T-helper 22 cell (primary cell): Measurements from ENCODE around the gene PPFIA2.

Source experiments
- DNase-seq: peaks from one replicate; pipeline ENCODE4 v3.0.0-alpha.2; 2020; ENCODE audit warnings: low read depth

The PPFIA2 gene

GRCh38 chr12:81450920-81451739 is 308.0 kb downstream of the PPFIA2 start:
- DNase-seq: no peak

- DNase-seq: no peak
Measured at GRCh38 chr12:81441629-81442028, 317.5 kb downstream of the PPFIA2 start.

GRCh38 chr12:81440001-81440400 is 319.1 kb downstream of the PPFIA2 start:
- DNase-seq: no peak

- no peak for DNase-seq
Measured at GRCh38 chr12:81439344-81439743, 319.8 kb downstream of the PPFIA2 start.

GRCh38 chr12:81417056-81417455 is 342.1 kb downstream of the PPFIA2 start:
- DNase-seq: no peak

GRCh38 chr12:81416571-81416970 is 342.6 kb downstream of the PPFIA2 start:
- no peak for DNase-seq

- DNase-seq: no peak
Measured at GRCh38 chr12:81414441-81414840, 344.7 kb downstream of the PPFIA2 start.

GRCh38 chr12:81412940-81413339 is 346.2 kb downstream of the PPFIA2 start:
- DNase-seq: no peak

- DNase-seq: no peak
Measured at GRCh38 chr12:81403348-81403747, 355.8 kb downstream of the PPFIA2 start.

- DNase-seq: no peak
Measured at GRCh38 chr12:81401241-81401640, 357.9 kb downstream of the PPFIA2 start.

GRCh38 chr12:81400024-81400423 is 359.1 kb downstream of the PPFIA2 start:
- no peak for DNase-seq

GRCh38 chr12:81395431-81395830 is 363.7 kb downstream of the PPFIA2 start:
- no peak for DNase-seq

GRCh38 chr12:81389550-81390099 is 369.5 kb downstream of the PPFIA2 start:
- DNase-seq: no peak

GRCh38 chr12:81386101-81386500 is 373.0 kb downstream of the PPFIA2 start:
- DNase-seq: no peak

- DNase-seq: no peak
Measured at GRCh38 chr12:81381951-81382350, 377.2 kb downstream of the PPFIA2 start.

GRCh38 chr12:81378601-81379285 is 380.4 kb downstream of the PPFIA2 start:
- no peak for DNase-seq

- DNase-seq: no peak
Measured at GRCh38 chr12:81377771-81378170, 381.4 kb downstream of the PPFIA2 start.

GRCh38 chr12:81375969-81376368 is 383.2 kb downstream of the PPFIA2 start:
- DNase-seq: no peak

GRCh38 chr12:81370456-81370855 is 388.7 kb downstream of the PPFIA2 start:
- no peak for DNase-seq

- DNase-seq: no peak
Measured at GRCh38 chr12:81369175-81369574, 390.0 kb downstream of the PPFIA2 start.

- no peak for DNase-seq
Measured at GRCh38 chr12:81365284-81365683, 393.9 kb downstream of the PPFIA2 start.

GRCh38 chr12:81360916-81361315 is 398.2 kb downstream of the PPFIA2 start:
- no peak for DNase-seq

GRCh38 chr12:81359736-81360135 is 399.4 kb downstream of the PPFIA2 start:
- no peak for DNase-seq
